Upper lobe of right lung (tissue), 1 donor: ENCODE data around the gene TLE1. TPM values are rescaled to one million over a fixed set of nuclear protein-coding genes. Genes with fewer than 3 reads are reported as not detected.

Source experiments
- ATAC-seq: fragments of 200-7000 bp; cut with Tn5 transposase; one replicate; pipeline ENCODE4 v1.9.1; 2020; ENCODE audit warnings: mild to moderate bottlenecking, moderate library complexity
- DNase-seq: peaks from one replicate; pipeline ENCODE4 v3.0.0-alpha.2; 2020
- H3K27ac ChIP-seq: fragments of 200-600 bp; one replicate; pipeline ENCODE4 v1.8.0; 2022
- H3K27me3 ChIP-seq: fragments of 200-600 bp; one replicate; pipeline ENCODE4 v1.8.0; 2022; ENCODE audit warnings: mild to moderate bottlenecking
- H3K36me3 ChIP-seq: fragments of 200-600 bp; one replicate; pipeline ENCODE4 v1.8.0; 2022
- H3K4me1 ChIP-seq: fragments of 200-600 bp; one replicate; pipeline ENCODE4 v1.8.0; 2022
- H3K4me3 ChIP-seq: fragments of 200-600 bp; one replicate; pipeline ENCODE4 v1.8.0; 2022; ENCODE audit warnings: mild to moderate bottlenecking
- H3K9me3 ChIP-seq: fragments of 200-600 bp; one replicate; pipeline ENCODE4 v1.8.0; 2022
- CTCF ChIP-seq: fragments of 200-600 bp; IDR thresholded peaks from one replicate; pipeline ENCODE4 v1.8.0; 2022; ENCODE audit warnings: antibody characterized with exemption
- intact Hi-C: fragments of 100-400 bp; cut with DNase I; formaldehyde crosslinking; loops from one replicate; pipeline ENCODE4 v1.11.0; 2022
- total RNA-seq: library from RNA; stranded (reverse); fragmentation: NEBNext Ultra II Directional; extraction: Animal tissue kit (Norgen Biotek cat#: 25700); gene quantifications from one replicate; pipeline ENCODE4 v1.2.1, GENCODE V29; 2021
- donor health status: DM: no; HTN: yes; CAD: no; lungs with severe emphysema.

The TLE1 gene
- total RNA-seq, 1 donor from 2014 or later: 19.2 TPM

DNA sequence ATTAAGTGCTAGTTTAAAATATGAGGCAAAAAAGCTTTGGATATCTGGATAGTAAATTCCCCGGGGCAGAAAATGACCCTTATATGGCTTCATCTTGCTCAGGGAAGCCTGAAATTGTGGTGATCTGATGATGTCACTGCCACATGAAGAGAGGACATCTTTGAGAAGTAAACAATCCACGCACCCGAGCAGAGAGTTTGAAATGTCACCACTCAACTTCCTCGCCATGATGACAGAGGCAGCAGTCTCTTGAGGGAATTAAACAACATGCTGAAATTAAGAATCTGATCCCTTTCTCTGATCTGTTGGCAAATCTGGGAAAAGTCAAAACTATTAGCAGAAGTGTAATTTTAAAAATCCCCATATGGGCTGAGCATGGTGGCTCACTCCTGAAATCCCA is 110.0 kb downstream of the TLE1 start:
- no peak for ATAC-seq
- intact Hi-C loops: no loop called here
- H3K9me3 ChIP-seq: no peaks in the 10 kb centered on the region
- no peak overlapping the region for H3K4me3 ChIP-seq
- H3K4me1 ChIP-seq: no peaks in the 10 kb centered on the region
- no peaks in the 10 kb centered on the region for H3K27me3 ChIP-seq
- no peak for DNase-seq
- H3K27ac ChIP-seq: no peak overlapping the region
- H3K36me3 ChIP-seq: peaks cover 11% of the 10 kb centered on the region
- no peak for TF ChIP-seq CTCF

GRCh38 chr9:81578606-81579005 is 110.7 kb downstream of the TLE1 start:
- no peak for ATAC-seq
- no peak for TF ChIP-seq CTCF
- Histone ChIP-seq H3K9me3 (no peaks in the 10 kb centered on the region), H3K4me3 (no peak overlapping the region), H3K27me3 (no peaks in the 10 kb centered on the region), H3K36me3 (peaks cover 3% of the 10 kb centered on the region), H3K27ac (no peak overlapping the region), H3K4me1 (no peaks in the 10 kb centered on the region)
- no peak for DNase-seq
- intact Hi-C loops: no loop called here

DNA sequence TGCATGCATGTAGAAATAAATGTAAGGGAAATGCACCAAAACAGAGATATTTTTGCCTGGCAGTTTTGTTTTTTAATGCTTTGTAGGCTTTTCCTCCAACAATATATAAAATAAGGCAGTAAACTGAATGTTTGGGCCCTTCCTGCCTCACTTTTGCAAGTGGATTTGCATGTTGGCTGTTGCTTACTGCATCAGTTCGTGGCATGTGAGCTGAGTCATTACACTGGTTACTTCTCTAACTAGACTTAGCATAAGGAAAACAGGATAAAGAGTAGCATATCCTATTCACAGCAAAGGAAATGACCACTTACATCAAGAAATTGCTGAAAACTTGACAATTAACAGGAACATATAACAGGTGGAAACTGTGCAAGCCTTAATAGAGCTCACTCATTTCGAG is 113.4 kb downstream of the TLE1 start:
- TF ChIP-seq CTCF: no peak
- intact Hi-C loops: no loop called here
- ATAC-seq: no peak

GRCh38 chr9:81574405-81574804 is 114.9 kb downstream of the TLE1 start:
- Histone ChIP-seq H3K27me3 (no peaks in the 10 kb centered on the region), H3K9me3 (no peaks in the 10 kb centered on the region), H3K36me3 (no peaks in the 10 kb centered on the region), H3K4me3 (no peak overlapping the region), H3K4me1 (no peaks in the 10 kb centered on the region), H3K27ac (no peak overlapping the region)
- TF ChIP-seq CTCF: no peak
- DNase-seq (no peak), ATAC-seq (no peak)
- intact Hi-C loops: no loop called here

More for the DNA sequence above, 113.4 kb downstream of the TLE1 start:
- no peaks in the 10 kb centered on the region for H3K27me3 ChIP-seq
- no peaks in the 10 kb centered on the region for H3K9me3 ChIP-seq
- H3K4me3 ChIP-seq: no peak overlapping the region
- no peaks in the 10 kb centered on the region for H3K4me1 ChIP-seq
- no peak overlapping the region for H3K27ac ChIP-seq
- no peaks in the 10 kb centered on the region for H3K36me3 ChIP-seq
- no peak for DNase-seq

DNA sequence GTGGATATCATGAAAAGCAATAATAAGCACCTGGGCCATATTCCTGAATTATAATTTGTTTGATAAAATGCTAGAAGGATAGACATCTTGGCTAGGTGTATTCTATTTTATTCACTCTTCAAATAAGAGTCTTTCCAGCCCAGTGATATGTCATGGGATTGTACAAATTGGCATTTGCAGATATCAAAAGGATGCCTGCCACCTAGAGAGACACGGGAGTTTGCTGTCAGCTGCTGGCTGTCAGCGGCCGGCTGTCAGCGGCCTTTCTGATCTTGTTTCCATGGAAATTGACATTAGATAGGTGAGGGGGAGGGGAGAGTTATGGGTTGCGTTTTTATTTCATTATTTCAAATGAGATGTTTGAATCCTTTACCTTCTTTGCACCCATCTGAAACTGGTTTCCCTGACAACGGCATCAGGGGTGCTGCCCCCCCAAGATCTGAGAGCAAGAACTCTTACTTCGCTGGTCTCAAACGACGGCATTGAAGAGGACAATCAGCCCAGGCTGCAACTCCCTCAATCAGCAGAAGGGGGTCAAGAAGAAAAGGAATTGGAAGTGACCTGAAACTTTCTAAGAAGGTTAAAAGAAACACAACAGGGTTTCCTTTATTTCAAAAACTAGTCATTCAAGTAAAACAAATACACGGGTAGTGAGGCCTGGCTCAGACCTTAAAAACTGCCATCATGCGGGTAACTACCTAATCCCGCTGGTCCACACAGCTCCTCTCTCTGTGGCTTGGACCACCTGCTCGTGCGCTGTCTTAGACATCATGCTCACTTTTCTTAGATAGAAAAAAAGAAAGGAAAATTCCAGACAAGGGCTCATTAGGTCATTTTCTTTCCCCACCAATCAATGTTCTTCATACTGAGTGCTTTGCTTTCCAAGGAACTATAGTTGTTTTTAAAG is 115.7 kb downstream of the TLE1 start:
- Histone ChIP-seq H3K27me3 (no peaks in the 10 kb centered on the region), H3K4me3 (no peak overlapping the region), H3K36me3 (no peaks in the 10 kb centered on the region), H3K27ac (no peak overlapping the region), H3K4me1 (no peaks in the 10 kb centered on the region), H3K9me3 (no peaks in the 10 kb centered on the region)
- intact Hi-C loops: no loop called here
- no peak for DNase-seq
- no peak for ATAC-seq
- TF ChIP-seq CTCF: no peak
